CD4-positive, alpha-beta T cell treated with Interleukin-15 for 1 hour (primary cell): ENCODE measurements around the gene TRABD2B.

Source experiments
- DNase-seq: peaks from one replicate; pipeline ENCODE4 v3.0.0-alpha.2; 2020

The TRABD2B gene

DNA sequence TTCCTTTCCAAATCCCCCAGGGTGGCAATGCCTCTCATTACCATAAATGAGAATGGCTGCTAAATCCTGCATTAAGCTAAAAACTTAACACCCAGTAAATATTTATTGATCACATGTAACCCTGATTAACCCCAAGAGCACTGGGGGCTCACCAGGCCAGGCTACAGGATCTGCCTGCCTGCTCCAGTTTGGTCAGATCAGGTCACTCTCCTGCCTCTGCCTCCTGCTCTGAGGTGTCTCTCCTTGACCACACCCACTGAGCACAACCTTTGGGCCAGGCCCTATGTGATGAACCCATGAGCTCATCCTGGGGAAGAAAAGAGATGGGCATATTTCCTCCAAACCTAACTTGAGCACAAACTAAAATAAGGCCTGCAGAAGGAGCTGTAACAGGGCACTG, 93.5 kb downstream of the TRABD2B start:
- no peak for DNase-seq

DNA sequence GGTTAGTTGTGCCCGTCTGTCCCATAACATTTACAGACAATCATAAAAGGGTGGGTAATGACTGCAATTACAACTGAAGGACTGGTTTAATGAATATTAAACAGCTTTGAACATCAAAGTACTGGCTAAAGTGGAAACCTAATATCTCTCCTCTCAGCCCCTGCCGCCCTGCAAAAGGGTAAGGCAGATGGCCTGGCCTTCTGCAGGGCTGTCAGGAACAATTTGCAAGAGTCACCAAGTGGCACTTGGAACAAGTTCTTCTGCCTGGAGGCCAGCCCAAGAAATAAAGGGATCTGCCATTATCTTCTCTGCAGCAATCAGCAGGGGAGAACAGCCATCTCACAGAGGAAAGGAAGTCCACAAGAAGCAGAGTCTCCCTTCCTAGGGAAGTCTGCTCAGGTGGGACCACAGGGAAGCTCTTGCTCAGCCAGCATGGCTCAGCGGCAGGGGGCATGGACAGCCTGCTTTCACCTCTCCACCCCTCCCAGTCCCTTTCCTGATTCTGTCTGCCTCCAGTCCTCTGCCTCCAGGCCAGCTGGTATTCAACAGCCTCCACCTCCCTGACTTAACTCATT, 96.1 kb downstream of the TRABD2B start:
- no peak for DNase-seq

DNA sequence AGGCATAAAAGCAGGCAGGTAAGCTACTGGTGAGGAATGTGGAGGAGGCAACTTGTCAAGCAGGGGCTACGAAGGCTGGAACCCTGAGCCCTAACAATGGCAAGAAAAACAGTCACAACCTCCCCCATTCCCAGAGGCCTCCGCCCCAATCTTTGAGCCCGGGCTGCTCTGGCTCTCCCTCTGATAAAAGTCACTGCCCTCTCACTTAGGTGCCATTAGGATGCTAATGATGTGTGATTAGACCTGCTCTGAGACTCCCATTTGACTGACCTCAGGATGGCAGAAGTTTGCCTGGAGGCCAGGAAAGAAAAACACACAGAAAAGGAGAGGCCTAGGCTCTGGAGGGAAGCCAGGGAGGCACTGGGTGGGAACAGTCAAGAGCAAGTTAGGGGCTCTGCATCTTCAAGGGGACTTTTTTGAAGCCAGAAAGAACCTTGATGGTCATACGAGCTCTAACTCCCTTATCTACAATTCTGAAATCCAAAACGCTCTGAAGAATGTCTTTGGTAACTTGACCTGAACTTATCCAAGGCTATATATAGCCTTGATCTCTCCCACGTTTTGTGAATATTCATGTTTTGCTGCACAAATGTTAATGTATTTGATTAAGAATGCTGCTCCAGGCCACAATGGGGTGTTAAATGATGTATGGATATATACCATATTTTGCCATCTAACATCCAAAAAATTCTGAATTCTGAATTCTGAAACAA, 98.9 kb downstream of the TRABD2B start:
- no peak for DNase-seq

DNA sequence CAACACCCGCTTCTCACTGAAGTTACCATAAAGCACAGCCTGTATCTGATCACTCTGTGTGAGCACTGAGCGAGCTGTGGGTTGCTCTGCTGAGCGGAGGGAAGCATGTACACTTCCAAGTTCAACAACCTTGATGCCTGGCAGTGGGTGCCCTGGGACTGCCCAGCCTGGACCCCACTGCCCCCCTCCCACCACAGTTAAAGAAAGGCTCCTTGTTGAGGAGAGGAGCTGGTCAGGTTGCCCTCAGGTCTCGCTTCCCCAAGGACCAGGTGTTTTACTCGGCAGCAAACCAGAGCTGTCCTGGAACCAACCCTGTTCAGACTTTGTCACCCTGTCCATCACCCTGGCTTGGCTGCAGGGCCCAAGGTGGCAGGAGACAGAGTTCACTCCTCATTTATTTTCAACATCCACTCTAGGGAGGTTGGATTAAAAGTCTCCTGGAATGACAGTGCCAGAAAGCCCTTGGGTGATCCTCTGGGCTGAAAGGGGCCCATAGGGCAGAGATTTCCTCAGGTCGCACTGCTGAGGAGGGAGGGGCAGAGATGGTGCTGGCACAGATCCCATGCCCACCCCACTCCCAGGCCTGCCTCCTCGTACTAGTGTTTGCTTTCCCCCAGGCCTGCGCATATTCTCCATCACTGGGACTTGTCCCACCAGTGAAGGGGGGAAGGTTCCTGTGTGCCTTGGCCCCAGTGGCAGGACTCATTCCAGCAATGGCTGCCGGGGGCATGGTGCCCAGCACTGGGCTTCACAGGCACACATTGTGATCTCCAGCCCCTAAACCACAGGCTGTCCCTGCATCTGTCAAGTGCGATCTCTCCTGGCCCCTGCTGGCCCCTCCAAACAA, 101.7 kb downstream of the TRABD2B start:
- no peak for DNase-seq

DNA sequence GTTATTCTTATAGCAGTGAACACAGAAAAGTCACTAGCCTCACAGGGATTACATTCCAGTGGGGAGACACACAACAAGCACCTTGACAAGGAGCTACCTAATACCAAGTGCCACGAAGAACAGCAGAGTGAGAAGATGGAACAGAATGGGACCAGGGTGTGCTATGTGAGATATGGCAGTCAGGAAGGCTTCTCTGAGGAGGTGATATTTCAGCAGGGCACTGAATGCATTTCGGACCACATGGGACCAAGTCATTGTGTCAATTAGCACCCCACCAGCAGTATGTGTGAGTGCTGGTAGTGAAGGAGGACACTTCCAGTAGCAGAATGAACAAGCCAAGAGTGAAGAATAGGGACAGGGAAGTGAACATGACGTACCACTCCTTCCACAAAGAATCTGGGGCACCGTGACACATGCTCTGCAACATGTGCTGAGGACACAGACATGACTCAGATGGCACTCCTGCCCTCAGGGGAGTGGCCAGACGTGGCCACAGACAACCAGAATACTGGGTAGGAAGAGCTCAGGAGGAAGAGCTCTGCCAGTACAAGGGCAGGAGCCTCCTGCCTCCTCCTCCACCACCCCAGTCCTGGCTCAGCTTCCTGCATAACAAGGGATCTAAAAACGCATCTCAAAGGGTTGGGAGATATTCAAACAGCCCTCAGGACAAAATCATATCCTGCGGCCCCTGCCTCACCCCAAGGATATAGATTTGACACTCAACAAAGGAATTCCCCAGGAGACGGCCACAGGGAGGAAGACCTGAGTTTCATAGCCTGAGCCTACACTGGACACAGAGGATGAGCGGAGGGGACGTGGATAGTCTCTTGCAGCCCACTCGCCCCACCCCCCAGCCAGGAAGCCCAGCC, 102.5 kb downstream of the TRABD2B start:
- DNase-seq: no peak

DNA sequence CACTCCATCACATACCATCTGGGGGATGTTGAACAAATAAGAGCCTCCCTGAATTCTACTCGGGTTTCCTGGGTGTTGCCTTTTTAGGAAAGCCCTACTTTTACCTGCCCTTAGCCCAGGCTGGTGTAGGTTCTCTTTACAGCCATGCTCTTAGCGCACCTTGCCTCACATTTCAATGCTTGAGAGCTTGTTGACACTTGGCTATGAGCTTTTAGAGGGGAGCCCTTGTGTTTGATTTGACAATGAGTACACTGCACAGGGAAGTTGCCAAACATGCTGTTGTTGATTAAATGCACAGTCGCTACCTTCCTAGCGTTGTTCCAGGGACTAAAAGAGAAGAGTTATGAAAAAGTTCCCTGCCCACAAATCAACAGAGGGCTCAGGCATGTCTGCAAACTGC, 103.8 kb downstream of the TRABD2B start:
- DNase-seq: no peak

- DNase-seq: no peak
These were observed 106.4 kb downstream of the TRABD2B start for GRCh38 chr1:47890779-47891178.

GRCh38 chr1:47888294-47888629, 108.9 kb downstream of the TRABD2B start:
- DNase-seq: no peak

GRCh38 chr1:47887475-47888293, 109.5 kb downstream of the TRABD2B start:
- DNase-seq: no peak

DNA sequence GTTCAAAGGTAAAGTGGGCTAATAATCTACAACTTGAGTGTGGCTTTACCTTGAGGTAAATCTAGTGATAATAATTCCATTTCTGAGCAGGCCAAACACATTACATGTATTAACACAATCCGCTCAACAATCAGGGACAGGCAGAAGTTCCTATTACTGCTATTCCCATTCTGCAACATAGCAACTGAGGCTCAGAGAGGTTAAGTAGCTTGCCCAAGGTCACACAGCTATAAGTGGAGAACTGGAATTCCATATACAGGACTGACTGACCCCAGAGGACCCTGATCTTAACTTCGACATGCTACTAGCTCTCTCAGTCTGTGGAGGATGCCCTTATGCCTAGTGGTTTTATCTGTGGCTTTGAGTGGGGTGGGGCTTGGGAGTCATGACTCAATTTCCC, 110.1 kb downstream of the TRABD2B start:
- DNase-seq: no peak

- no peak for DNase-seq
These were observed 111.0 kb downstream of the TRABD2B start for GRCh38 chr1:47886141-47886540.

GRCh38 chr1:47885062-47885830, 111.9 kb downstream of the TRABD2B start:
- no peak for DNase-seq

DNA sequence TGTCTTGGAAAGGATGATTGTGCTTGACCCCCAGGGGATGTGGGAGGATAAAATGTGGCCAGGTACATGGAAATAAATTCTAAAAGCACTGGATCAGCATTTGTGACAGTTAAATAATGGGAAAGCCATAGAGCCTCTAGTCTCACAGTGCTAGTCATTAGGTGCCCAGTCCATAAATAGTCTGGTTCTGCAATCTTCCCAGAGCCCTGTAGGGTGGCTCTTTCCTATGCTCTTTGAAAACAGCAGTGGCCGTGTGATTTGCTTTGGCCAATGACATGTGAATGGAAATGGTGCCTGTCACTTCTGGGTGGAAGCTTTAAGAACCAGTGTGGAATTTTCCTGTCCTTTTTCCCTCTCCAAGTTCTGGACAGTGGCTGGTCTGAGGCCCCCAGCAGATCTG, 113.2 kb downstream of the TRABD2B start:
- DNase-seq: no peak

DNA sequence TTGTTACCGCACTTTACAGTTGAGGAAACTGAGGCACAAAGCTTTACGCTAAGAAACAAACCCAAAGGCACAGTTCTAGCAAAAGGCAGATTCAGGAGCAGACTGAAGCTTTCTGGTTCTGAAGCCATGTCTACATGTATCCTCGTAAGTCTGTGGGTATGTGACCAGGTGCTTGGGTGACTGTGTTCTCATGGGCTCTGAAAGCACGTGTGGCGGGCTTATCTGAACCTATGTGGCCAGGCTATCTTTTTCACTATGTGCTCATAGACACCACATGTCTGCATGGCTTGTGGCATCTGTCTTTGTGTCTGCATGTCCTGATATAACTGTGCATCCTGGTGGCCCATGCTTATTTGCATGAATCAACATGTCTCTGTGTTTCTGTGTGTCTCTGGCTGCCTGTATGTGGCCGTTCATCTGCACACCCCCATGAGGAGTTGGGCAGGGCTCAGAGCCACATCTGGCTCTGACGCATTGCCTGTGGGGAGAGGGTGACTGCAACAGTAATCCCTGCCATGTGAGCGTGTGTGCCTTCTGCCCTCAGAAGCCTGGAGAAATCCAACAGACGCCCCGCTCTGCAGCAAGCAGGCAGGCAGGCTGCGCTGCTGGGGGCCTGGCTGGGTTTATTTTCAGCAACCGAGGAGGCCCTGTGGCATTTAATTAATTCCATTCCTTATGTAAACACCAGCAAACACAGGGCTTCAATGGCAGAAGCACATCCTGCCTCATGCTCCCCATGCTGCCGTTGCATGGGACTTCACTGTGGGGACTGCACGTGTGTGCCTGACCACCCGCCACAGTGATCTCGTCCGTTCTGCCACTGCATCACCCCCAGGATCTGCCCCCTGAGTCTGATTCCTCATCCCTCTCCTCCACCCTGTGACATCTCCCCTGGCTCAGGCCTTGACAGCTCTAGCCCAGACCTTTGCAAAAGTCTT, 115.4 kb downstream of the TRABD2B start:
- DNase-seq: no peak

DNA sequence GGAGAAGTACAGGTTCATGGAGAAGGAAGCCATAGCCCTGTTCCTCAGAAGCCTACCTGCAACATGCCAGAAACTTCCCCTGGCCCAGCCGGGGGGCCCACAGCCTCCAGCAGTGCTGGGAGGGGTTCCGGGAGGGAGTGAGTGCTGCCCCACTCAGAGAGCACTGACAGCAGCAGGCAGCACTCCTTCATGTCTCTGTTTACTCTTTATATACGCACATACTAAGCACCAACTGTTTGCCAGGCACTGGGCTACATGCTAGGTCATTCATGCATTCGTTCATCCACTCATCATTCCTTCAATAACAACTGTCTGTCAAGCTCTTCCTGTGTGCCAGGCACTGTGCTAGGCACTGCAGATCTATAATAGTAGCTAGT, 120.6 kb downstream of the TRABD2B start:
- no peak for DNase-seq

DNA sequence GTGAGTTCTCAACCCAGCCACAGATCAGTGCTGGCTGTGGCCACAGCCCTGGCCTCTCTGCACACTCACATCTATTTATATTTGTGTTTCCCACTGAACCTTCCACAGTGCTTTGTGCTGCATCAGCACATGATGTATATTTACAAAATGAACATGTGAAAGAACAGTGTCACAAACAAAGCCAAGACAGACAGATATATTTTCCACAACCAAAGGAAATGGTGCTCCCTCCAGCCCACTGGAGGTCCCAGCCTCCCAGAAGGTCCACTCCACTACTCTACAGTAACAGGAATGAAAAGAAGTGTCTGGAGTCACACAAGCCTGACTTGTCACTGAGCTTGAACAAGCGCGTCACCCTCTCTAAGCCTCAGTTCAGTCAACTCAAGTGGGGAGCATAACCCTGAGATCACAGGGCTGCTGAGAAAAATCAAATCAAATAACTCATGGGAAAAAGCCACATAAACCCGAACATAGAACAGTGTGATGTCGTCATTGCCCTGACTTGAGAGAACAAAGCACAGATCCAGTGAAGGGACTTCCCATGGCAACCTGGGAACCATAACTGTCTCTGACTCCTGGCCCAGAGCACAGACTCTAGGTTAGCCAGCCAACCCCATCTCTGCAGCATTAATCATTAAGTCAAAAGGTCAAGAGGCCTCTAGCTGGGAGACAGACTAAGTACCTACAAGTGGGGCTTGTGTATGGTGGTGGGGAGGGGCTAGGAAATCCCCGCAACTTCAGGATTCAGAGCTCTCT, 121.2 kb downstream of the TRABD2B start:
- no peak for DNase-seq

DNA sequence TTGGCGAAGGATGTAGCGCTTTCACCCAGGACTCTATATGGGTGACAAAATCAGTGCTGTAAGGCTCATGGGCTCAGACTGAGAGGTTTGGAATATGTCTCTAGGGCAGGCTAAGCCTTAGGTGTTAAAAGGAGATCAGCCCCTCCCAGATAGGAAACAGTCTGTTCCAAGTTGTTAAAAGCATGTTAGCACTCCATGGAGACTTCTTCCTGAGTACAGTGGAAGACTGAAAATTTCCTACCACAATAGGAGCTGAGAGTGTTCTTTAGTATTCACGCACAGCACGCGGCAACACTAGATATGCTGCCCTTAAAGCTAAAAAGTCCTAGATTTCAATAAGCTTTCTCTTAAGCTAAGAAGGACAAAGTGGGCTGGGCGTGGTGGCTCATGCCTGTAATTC, 122.1 kb downstream of the TRABD2B start:
- DNase-seq: no peak

- no peak for DNase-seq
These were observed 123.8 kb downstream of the TRABD2B start for GRCh38 chr1:47873337-47873736.

GRCh38 chr1:47872886-47873285, 124.3 kb downstream of the TRABD2B start:
- no peak for DNase-seq
